Parathyroid adenoma (tissue), 2 donors: Measurements from ENCODE around the gene DCTN1.

Source experiments
- H2AFZ ChIP-seq: fragments of 300-600 bp; sonication (generic); one replicate; pipeline ENCODE4 v1.7.0; 2017; ENCODE audit warnings: antibody characterized with exemption, mild to moderate bottlenecking
- H3K27ac ChIP-seq: fragments of 300-600 bp; sonication (generic); one replicate; pipeline ENCODE4 v1.7.0; 2017
- H3K27me3 ChIP-seq: fragments of 300-600 bp; sonication (generic); one replicate; pipeline ENCODE4 v1.7.0; 2017; ENCODE audit warnings: low read length; ENCODE audit not compliant: control insufficient read depth, insufficient read depth
- H3K36me3 ChIP-seq: fragments of 300-600 bp; sonication (generic); one replicate; pipeline ENCODE4 v1.7.0; 2017; ENCODE audit warnings: low read length; ENCODE audit not compliant: control insufficient read depth, insufficient read depth
- H3K4me1 ChIP-seq: fragments of 300-600 bp; sonication (generic); one replicate; pipeline ENCODE4 v1.7.0; 2017; ENCODE audit warnings: control low read depth
- H3K4me2 ChIP-seq: fragments of 300-600 bp; sonication (generic); one replicate; pipeline ENCODE4 v1.7.0; 2017; ENCODE audit warnings: low read length
- H3K4me3 ChIP-seq: fragments of 300-600 bp; sonication (generic); one replicate; pipeline ENCODE4 v1.7.0; 2017; ENCODE audit warnings: low read depth, low read length
- H3K79me2 ChIP-seq: fragments of 300-600 bp; sonication (generic); one replicate; pipeline ENCODE4 v1.7.0; 2017; ENCODE audit warnings: control low read depth
- H3K9ac ChIP-seq: fragments of 300-600 bp; sonication (generic); one replicate; pipeline ENCODE4 v1.7.0; 2017; ENCODE audit warnings: mild to moderate bottlenecking
- H3K9me3 ChIP-seq: fragments of 300-600 bp; sonication (generic); one replicate; pipeline ENCODE4 v1.7.0; 2017; ENCODE audit warnings: low read length; ENCODE audit not compliant: control insufficient read depth
- TF ChIP-seq, protein P1 (sequence below): fragments of 300-600 bp; sonication (generic); IDR thresholded peaks from one replicate; pipeline ENCODE4 v1.7.0; 2017; ENCODE audit warnings: antibody characterized with exemption, mild to moderate bottlenecking
- donor health status: primary hyperparathyroidism.

The DCTN1 gene

DNA sequence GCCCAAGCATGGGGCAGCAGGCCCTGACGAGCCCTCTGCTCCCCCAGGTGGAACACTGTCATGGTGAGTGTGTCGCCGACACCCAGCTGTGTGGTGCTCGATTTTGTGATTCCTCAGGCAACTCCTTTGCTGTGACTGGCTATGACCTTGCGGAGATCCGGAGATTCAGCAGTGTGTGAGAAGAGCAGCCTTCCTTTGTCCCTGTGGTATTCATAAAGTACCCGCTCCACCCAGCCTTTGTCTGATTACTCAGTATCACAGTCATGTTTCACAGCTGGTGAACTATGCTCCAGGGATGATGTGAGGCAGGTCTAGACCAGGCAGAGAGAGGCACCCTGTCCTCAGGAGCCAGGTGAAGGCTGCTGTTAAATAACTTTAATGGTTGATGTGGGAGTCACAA lies 45.4 kb upstream of the DCTN1 start:
- Histone ChIP-seq H3K27ac (no peak overlapping the region), H3K4me1 (no peaks in the 10 kb centered on the region), H3K27me3 (no peaks in the 10 kb centered on the region), H3K9me3 (no peaks in the 10 kb centered on the region), H3K79me2 (no peaks in the 10 kb centered on the region), H2AFZ (no peak overlapping the region), H3K36me3 (no peaks in the 10 kb centered on the region), H3K9ac (no peak overlapping the region), H3K4me3 (no peak overlapping the region), H3K4me2 (no peak overlapping the region)
- TF ChIP-seq, protein P1, sequence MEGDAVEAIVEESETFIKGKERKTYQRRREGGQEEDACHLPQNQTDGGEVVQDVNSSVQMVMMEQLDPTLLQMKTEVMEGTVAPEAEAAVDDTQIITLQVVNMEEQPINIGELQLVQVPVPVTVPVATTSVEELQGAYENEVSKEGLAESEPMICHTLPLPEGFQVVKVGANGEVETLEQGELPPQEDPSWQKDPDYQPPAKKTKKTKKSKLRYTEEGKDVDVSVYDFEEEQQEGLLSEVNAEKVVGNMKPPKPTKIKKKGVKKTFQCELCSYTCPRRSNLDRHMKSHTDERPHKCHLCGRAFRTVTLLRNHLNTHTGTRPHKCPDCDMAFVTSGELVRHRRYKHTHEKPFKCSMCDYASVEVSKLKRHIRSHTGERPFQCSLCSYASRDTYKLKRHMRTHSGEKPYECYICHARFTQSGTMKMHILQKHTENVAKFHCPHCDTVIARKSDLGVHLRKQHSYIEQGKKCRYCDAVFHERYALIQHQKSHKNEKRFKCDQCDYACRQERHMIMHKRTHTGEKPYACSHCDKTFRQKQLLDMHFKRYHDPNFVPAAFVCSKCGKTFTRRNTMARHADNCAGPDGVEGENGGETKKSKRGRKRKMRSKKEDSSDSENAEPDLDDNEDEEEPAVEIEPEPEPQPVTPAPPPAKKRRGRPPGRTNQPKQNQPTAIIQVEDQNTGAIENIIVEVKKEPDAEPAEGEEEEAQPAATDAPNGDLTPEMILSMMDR, result no peak

- Histone ChIP-seq H3K4me1 (no peaks in the 10 kb centered on the region), H2AFZ (no peak overlapping the region), H3K4me3 (no peak overlapping the region), H3K4me2 (no peak overlapping the region), H3K27ac (no peak overlapping the region), H3K27me3 (no peaks in the 10 kb centered on the region), H3K9ac (no peak overlapping the region), H3K9me3 (no peaks in the 10 kb centered on the region), H3K79me2 (no peaks in the 10 kb centered on the region), H3K36me3 (no peaks in the 10 kb centered on the region)
- TF ChIP-seq, protein P1, result no peak
These were observed 44.9 kb upstream of the DCTN1 start for GRCh38 chr2:74424995-74425406.

GRCh38 chr2:74424139-74424992 lies 44.3 kb upstream of the DCTN1 start:
- no peaks in the 10 kb centered on the region for H3K27me3 ChIP-seq
- H3K9me3 ChIP-seq, result no peaks in the 10 kb centered on the region
- TF ChIP-seq, protein P1, result no peak
- no peak overlapping the region for H3K27ac ChIP-seq
- H3K36me3 ChIP-seq, result no peaks in the 10 kb centered on the region
- H3K4me3 ChIP-seq, result no peak overlapping the region
- no peaks in the 10 kb centered on the region for H3K79me2 ChIP-seq
- H3K4me1 ChIP-seq, result no peaks in the 10 kb centered on the region
- no peak overlapping the region for H2AFZ ChIP-seq
- H3K9ac ChIP-seq, result no peak overlapping the region
- H3K4me2 ChIP-seq, result no peak overlapping the region

DNA sequence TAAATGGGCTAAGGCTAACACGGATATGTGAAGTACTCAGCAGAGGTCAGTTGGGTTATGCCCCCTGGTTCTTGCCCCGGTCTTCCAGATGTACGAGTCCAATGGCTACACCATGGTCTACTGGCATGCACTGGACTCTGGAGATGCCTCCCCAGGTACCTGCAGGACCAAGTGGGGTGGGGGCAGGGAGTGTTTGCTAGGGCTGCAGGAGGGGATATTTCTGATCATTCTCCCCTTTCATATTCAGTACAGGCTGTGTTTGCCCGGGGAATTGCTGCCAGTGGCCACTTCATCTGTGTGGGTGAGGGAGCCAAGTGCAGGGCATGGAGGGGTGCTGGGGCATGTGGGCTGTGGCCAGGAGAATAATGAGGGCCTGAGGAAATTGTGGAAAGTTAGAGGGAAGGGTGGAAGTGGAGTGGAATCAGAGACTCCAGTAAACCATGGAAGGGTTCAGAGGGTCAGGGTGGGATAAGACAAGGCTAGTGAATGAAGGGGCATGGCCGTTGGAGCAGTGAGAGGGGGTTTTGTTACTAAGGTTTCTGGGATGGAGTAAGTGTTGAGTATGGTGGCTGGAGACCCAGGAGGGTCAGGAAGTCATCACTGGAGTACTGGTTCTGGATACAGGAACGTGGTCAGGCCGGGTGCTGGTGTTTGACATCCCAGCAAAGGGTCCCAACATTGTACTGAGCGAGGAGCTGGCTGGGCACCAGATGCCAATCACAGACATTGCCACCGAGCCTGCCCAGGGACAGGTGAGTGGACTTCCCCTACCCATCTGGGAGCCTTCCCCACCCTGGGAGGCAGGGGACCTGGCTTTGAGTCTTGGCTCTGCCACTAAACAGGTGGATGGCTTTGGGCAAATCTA lies 43.4 kb upstream of the DCTN1 start:
- Histone ChIP-seq H3K9me3 (no peaks in the 10 kb centered on the region), H3K27ac (no peak overlapping the region), H3K4me2 (no peak overlapping the region), H3K79me2 (no peaks in the 10 kb centered on the region), H3K4me1 (no peaks in the 10 kb centered on the region), H3K4me3 (no peak overlapping the region), H3K9ac (no peak overlapping the region), H2AFZ (no peak overlapping the region), H3K36me3 (no peaks in the 10 kb centered on the region), H3K27me3 (no peaks in the 10 kb centered on the region)
- TF ChIP-seq, protein P1, result no peak
